ENCODE data around the gene PNKP.

The PNKP gene

DNA sequence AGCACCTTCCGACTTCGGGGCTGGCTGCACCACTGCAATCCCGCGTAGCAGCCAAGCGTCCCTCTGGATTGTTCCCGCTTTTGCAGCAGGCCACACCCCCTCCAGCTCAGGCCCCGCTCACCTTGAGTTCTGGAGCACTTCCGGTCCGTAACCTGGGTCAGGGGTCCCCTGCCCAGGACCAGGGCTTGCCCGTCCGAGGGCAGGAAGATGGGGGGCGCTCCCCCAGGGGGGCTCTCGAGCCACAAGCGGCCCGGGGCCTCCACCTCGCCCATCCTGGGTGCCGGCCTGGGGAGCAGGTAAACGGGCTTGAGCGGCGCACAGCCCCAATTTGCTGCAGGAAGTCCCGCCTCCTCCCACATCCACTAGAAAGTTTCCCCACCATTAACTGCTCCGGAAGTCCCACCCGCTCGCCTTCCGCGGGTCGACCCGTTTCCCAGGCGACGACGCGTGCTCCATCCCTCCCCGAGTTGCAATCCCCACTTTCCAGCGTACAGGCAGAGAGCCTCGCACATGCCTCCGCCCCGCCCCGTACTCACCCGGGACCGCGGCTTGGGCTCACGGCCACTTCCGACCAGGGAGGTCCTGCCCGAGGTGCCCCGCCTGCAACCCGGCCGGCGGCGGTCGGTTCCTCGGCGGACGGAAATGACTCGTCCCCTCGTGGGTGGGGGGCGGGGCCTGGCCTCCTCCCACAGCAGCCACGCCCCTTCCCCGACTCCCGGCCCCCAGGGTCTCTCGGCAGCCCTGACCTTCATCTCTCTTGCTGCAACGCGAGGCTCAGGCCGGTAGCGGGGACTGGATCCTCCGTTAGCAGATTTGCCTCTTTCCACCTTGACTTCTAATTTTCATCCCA, at the start of gene PNKP:
Gene PNKP, minus strand, starts transcription at position 644 of the 850 bp plus-strand sequence. Its CDS starts 372 bp downstream, at position 272.
- POLR2A ChIA-PET = interaction anchor here (0.8 to 2.4 kb wide), 5 partner anchors 9 to 191 kb away, joined by 3 to 10 read pairs (median 3); partner anchors contain the start of gene PTOV1
- CTCF ChIA-PET = interaction anchor here (0.6 to 0.7 kb wide), 2 partner anchors 149 kb away, joined by 3 read pairs; no protein-coding TSS in a partner anchor
- peak within 1 kb of the TSS; percentile 87 for H3K4me3 ChIP-seq (ENCODE audit: low read depth, low read length)

DNA sequence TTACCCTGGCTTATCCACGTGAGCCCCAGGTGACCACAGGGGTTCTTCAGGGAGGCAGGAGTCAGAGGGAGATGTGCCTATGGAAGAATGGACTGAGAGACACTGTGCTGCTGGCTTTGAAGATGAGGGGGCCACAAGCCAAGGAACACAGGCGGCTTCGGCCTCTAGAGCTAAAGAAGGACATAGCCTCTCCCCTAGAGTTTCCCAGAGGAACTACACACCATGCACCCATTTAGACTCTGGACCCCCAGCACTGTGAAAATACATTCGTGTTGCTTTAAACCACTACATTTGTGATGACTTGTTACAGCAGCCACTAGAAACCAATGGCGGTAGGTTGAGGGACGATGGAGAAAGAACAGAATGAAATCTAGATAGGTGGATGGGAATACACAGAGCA, 47.9 kb upstream of the PNKP start:
- POLR2A ChIA-PET = no interaction called here
- CTCF ChIA-PET = interaction anchor here (1.0 kb wide), 1 partner anchor 12 kb away, joined by 3 read pairs; no protein-coding TSS in a partner anchor
- H3K4me3 ChIP-seq (ENCODE audit: low read depth, low read length) = no peak overlapping the region
- DNase-seq (ENCODE audit: low read depth, low spot score) = no peak
- TF ChIP-seq, protein P1, sequence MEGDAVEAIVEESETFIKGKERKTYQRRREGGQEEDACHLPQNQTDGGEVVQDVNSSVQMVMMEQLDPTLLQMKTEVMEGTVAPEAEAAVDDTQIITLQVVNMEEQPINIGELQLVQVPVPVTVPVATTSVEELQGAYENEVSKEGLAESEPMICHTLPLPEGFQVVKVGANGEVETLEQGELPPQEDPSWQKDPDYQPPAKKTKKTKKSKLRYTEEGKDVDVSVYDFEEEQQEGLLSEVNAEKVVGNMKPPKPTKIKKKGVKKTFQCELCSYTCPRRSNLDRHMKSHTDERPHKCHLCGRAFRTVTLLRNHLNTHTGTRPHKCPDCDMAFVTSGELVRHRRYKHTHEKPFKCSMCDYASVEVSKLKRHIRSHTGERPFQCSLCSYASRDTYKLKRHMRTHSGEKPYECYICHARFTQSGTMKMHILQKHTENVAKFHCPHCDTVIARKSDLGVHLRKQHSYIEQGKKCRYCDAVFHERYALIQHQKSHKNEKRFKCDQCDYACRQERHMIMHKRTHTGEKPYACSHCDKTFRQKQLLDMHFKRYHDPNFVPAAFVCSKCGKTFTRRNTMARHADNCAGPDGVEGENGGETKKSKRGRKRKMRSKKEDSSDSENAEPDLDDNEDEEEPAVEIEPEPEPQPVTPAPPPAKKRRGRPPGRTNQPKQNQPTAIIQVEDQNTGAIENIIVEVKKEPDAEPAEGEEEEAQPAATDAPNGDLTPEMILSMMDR (IDR thresholded peaks at IDR 0.05; ENCODE audit: insufficient read depth, low read length, missing control alignments) = no peak

More for the DNA sequence above, at the start of gene PNKP:
- TF ChIP-seq, protein P1 (IDR thresholded peaks at IDR 0.05; ENCODE audit: insufficient read depth, low read length, missing control alignments) = no peak
- peak; percentile 42 for DNase-seq (ENCODE audit: low read depth, low spot score)

DNA sequence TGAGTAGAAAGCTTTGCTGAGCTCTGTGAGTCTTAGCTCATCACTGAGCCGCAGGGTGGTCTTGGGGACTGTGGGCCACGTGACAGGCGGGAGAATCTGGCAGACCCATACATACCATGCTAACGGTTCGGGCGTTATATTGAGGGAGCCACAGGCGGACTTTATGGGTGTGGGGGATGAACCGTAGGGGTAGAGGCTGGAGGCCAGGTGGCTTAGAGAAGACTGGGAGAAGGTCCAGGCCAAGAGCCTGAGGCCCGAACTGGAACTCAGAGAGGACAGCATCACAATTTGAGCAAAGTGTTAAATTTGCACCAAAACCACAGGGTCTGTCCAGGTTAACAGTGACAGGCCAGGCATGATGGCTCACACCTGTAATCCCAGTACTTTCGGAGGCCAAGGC, 46.3 kb upstream of the PNKP start:
- ChIA-PET CTCF (no interaction called here), POLR2A (no interaction called here)
- no peak for DNase-seq (ENCODE audit: low read depth, low spot score)
- no peak overlapping the region for H3K4me3 ChIP-seq (ENCODE audit: low read depth, low read length)
- TF ChIP-seq, protein P1 (IDR thresholded peaks at IDR 0.05; ENCODE audit: insufficient read depth, low read length, missing control alignments) = no peak

DNA sequence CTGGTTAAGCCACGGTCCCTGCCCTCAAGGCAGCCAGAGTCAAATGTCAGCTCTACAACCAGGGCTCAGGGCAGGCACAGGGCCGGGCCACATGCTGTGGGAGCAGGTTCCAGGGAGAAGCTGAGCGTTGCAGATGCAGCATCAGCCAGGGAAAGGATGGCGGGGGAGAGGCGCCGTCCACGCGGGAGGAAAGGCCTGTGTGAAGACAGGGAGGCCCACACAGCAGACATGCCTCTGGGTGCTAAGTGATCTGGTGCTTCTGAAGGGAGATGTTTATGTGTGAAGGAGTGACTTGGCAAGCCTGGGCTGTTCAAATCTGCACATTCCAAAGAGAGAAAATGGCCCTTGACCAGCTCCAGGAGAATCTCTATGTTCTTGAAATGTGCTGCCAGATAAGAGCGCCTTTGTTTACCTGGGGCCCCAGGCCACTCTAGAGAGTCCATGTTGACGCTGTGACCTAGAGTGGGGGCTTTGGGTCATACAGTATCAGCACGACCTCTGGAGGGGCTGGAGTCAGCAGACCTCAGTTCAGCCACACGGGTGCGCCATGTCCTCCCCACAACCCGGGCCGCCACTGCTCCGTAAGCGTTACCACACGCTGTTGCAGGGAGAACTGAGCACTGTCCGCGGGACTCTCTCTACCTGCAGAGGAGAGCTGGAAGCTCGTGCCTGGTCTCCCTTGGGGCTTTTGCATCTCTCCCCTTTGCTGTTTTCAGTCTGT, 45.7 kb upstream of the PNKP start:
- H3K4me3 ChIP-seq (ENCODE audit: low read depth, low read length) = no peak overlapping the region
- DNase-seq (ENCODE audit: low read depth, low spot score) = no peak
- ChIA-PET CTCF (interaction anchor here (1.4 to 1.5 kb wide), 2 partner anchors 23 to 70 kb away, joined by 3 read pairs; no protein-coding TSS in a partner anchor), POLR2A (interaction anchor here (0.8 kb wide), 1 partner anchor 32 kb away, joined by 4 read pairs; no protein-coding TSS in a partner anchor)
- TF ChIP-seq, protein P1 (IDR thresholded peaks at IDR 0.05; ENCODE audit: insufficient read depth, low read length, missing control alignments) = no peak

DNA sequence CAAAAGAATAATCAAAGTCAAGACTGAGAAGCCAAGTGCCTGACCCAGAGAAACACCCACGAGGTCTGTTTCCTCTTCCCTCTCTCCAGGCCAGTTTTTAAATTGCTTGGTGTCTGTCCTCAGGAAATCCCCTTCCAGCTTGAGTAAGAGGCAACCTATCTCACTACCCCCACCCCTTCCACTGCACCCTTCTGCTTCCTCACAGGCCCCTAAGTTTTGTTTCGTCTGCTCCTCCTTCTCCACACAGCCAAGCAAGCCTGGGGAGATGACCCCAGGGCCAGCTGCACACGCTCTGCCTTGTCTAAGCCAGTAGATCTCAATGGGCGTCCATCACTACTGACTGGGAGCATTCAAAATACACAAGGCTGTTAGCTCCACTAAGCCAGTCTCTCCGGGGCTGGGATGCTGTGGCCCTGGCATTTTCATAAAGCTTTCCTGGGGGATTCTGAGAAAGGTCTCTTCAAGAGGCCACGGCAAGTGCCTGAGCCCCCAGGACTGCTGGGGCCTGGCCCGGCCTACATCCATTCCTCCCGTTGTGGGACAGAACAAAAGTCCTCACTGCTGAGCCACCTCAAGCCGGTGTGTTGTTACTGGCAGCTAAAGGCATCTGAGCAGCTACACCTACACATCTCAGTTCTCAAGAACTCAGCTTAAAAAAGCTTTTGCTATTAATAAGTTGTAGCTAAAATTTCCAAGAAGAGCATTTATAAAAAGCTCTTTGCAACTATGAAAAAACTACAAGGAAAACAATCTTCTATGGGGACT, 44.2 kb upstream of the PNKP start:
- no peak overlapping the region for H3K4me3 ChIP-seq (ENCODE audit: low read depth, low read length)
- no peak for DNase-seq (ENCODE audit: low read depth, low spot score)
- TF ChIP-seq, protein P1 (IDR thresholded peaks at IDR 0.05; ENCODE audit: insufficient read depth, low read length, missing control alignments) = no peak
- ChIA-PET CTCF (interaction anchor here (1.0 to 1.5 kb wide), 4 partner anchors 16 to 72 kb away, joined by 3 to 7 read pairs (median 4); no protein-coding TSS in a partner anchor), POLR2A (no interaction called here)
